MM.1S (cell line): Measurements from ENCODE around the gene LITAF.

Experiments used
- DNase-seq: peaks from one replicate; pipeline ENCODE4 v3.0.0-alpha.2; 2015
- H2AFZ ChIP-seq: fragments of 300-600 bp; sonication (generic); 2 replicates; pipeline ENCODE4 v1.6.0; 2016; ENCODE audit warnings: antibody characterized with exemption, low read length
- H3F3A ChIP-seq: fragments of 300-600 bp; sonication (generic); 2 replicates; pipeline ENCODE4 v1.6.1; 2016; ENCODE audit warnings: mild to moderate bottlenecking, antibody characterized with exemption, low read length, moderate library complexity, mixed read lengths; ENCODE audit not compliant: insufficient read depth
- H3K27ac ChIP-seq: fragments of 300-600 bp; sonication (generic); 2 replicates; pipeline ENCODE4 v1.5.1; 2016; ENCODE audit warnings: mild to moderate bottlenecking, low read length
- H3K27me3 ChIP-seq: fragments of 300-600 bp; sonication (generic); replicated peaks from 2 replicates; pipeline ENCODE4 v1.6.0; 2016; ENCODE audit warnings: low read length; ENCODE audit not compliant: insufficient read depth
- H3K36me3 ChIP-seq: fragments of 300-600 bp; sonication (generic); replicated peaks from 2 replicates; pipeline ENCODE4 v1.6.1; 2016; ENCODE audit warnings: mild to moderate bottlenecking, low read length, mixed read lengths; ENCODE audit not compliant: insufficient read depth
- H3K4me1 ChIP-seq: fragments of 300-600 bp; sonication (generic); 2 replicates; pipeline ENCODE4 v1.6.1; 2016; ENCODE audit warnings: low read length, mixed read lengths
- H3K4me2 ChIP-seq: fragments of 300-600 bp; sonication (generic); 2 replicates; pipeline ENCODE4 v1.6.0; 2016; ENCODE audit warnings: low read depth, low read length
- H3K4me3 ChIP-seq: fragments of 300-600 bp; sonication (generic); 2 replicates; pipeline ENCODE4 v1.5.1; 2016; ENCODE audit warnings: low read length, mixed read lengths
- H3K79me2 ChIP-seq: fragments of 300-600 bp; sonication (generic); 2 replicates; pipeline ENCODE4 v1.6.1; 2016; ENCODE audit warnings: mixed run types, low read length, mixed read lengths
- H3K9ac ChIP-seq: fragments of 300-600 bp; sonication (generic); 2 replicates; pipeline ENCODE4 v1.6.1; 2016; ENCODE audit warnings: low read length, mixed read lengths
- H3K9me2 ChIP-seq: fragments of 300-600 bp; sonication (generic); replicated peaks from 2 replicates; pipeline ENCODE4 v1.6.1; 2016; ENCODE audit warnings: mild to moderate bottlenecking, low read length, mixed read lengths; ENCODE audit not compliant: insufficient read depth
- H3K9me3 ChIP-seq: fragments of 300-600 bp; sonication (generic); replicated peaks from 2 replicates; pipeline ENCODE4 v1.6.1; 2016; ENCODE audit warnings: mild to moderate bottlenecking, low read length, mixed read lengths; ENCODE audit not compliant: insufficient read depth
- H4K20me1 ChIP-seq: fragments of 300-600 bp; sonication (generic); 2 replicates; pipeline ENCODE4 v1.6.1; 2016; ENCODE audit warnings: mild to moderate bottlenecking, low read length, moderate library complexity, mixed read lengths; ENCODE audit not compliant: insufficient read depth
- CTCF ChIP-seq: fragments of 300-600 bp; sonication (generic); IDR thresholded peaks from 2 replicates; pipeline ENCODE4 v1.5.1; 2016; ENCODE audit warnings: antibody characterized with exemption, low read length, mixed read lengths
- EZH2 ChIP-seq: fragments of 300-600 bp; sonication (generic); optimal IDR thresholded peaks from 2 replicates; pipeline ENCODE3; 2017; ENCODE audit warnings: low read depth, mild to moderate bottlenecking, antibody characterized with exemption, low read length, mixed read lengths
- EZH2phosphoT487 ChIP-seq: fragments of 300-600 bp; sonication (generic); IDR thresholded peaks from 2 replicates; pipeline ENCODE4 v1.6.1; 2018; ENCODE audit warnings: antibody characterized with exemption, low read length

LITAF gene

DNA sequence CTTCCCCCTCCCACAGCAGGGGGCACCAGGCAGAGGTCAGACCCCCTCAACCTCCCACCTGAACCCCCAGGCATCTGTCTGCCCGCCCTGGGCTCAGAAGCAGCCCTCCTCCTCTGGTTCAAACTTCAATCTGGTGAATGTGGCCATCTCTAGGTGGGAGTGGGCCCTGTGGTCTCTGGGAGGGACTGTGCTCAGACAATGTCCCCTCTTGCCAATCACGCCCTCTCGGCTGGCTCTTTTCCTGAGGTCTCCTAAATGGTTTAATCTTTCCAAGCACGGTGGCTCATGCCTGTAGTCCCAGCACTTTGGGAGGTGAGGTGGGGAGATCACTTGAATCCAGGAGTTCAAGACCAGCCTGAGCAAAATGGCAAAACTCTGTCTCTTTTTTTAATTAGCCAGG lies 15.2 kb downstream of the LITAF start:
- Histone ChIP-seq H3K4me2 (no peak overlapping the region), H3K27ac (no peak overlapping the region), H2AFZ (no peak overlapping the region), H3K4me3 (no peak overlapping the region), H3K79me2 (peaks cover 100% of the 10 kb centered on the region), H3F3A (peaks cover 10% of the 10 kb centered on the region), H4K20me1 (peaks cover 5% of the 10 kb centered on the region; the same call in 1 of the 2 replicates), H3K9ac (no peak overlapping the region), H3K4me1 (peaks cover 12% of the 10 kb centered on the region), H3K9me3 (no peaks in the 10 kb centered on the region), H3K9me2 (no peaks in the 10 kb centered on the region), H3K27me3 (no peaks in the 10 kb centered on the region), H3K36me3 (no peaks in the 10 kb centered on the region)
- TF ChIP-seq EZH2phosphoT487 = no peak
- TF ChIP-seq CTCF = no peak
- no peak for TF ChIP-seq EZH2
- DNase-seq = no peak

DNA sequence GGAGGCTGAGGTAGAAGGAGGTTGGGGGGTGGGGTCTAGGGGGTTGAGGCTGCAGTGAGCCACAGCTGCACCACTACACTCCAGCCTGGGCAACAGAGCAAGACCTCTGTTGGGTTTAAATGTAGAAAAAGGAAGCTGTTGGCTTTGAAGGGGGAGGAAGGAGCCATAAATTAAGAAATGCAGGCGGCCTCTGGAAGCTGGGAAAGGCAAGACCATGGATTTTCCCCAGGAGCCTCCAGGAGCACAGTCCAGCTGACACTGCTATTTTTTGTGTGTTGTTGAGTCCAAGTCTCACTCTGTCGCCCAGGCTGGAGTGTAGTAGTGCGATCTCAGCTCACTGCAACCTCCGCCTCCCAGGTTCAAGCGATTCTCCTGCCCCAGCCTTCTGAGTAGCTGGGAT lies 15.9 kb downstream of the LITAF start:
- Histone ChIP-seq H3K9me3 (no peaks in the 10 kb centered on the region), H3K9me2 (no peaks in the 10 kb centered on the region), H3K36me3 (no peaks in the 10 kb centered on the region), H2AFZ (no peak overlapping the region), H3K9ac (no peak overlapping the region), H3K4me3 (no peak overlapping the region), H3K4me1 (peaks cover 8% of the 10 kb centered on the region), H3K4me2 (no peak overlapping the region), H3K79me2 (peaks cover 100% of the 10 kb centered on the region), H3F3A (peaks cover 2% of the 10 kb centered on the region), H4K20me1 (peaks cover 9% of the 10 kb centered on the region; the same call in 1 of the 2 replicates), H3K27me3 (no peaks in the 10 kb centered on the region), H3K27ac (no peak overlapping the region)
- DNase-seq = no peak
- TF ChIP-seq EZH2 (no peak), EZH2phosphoT487 (no peak), CTCF (no peak)

- Histone ChIP-seq H3K9ac (no peak overlapping the region), H3K4me3 (no peak overlapping the region), H4K20me1 (peaks cover 13% of the 10 kb centered on the region; the same call in 1 of the 2 replicates), H3K9me2 (no peaks in the 10 kb centered on the region), H3K4me1 (peaks cover 5% of the 10 kb centered on the region), H3K27me3 (no peaks in the 10 kb centered on the region), H3K36me3 (no peaks in the 10 kb centered on the region), H3K79me2 (peaks cover 100% of the 10 kb centered on the region), H2AFZ (no peak overlapping the region), H3K9me3 (no peaks in the 10 kb centered on the region), H3K27ac (no peak overlapping the region), H3K4me2 (no peak overlapping the region), H3F3A (no peaks in the 10 kb centered on the region; the same call in 1 of the 2 replicates)
- no peak for DNase-seq
- no peak for TF ChIP-seq EZH2phosphoT487
- no peak for TF ChIP-seq CTCF
- TF ChIP-seq EZH2 = no peak
These were observed 16.5 kb downstream of the LITAF start for GRCh38 chr16:11570258-11570657.
